Activated CD4-positive, alpha-beta memory T cell treated with anti-CD3 and anti-CD28 coated beads for 36 hours (primary cell): Measurements from ENCODE around the gene IQSEC2. TPM values are rescaled to one million over a fixed set of nuclear protein-coding genes. Genes with fewer than 3 reads are reported as not detected.

Source experiments
- CTCF ChIA-PET: fragments of 350-600 bp; sonication (Branson Sonifier 250); formaldehyde crosslinking; loops from one replicate; lab custom pipeline; 2021; ENCODE audit warnings: antibody characterized with exemption, inconsistent platforms; lab: Charles Lee
- POLR2A ChIA-PET: fragments of 350-600 bp; sonication (Branson Sonifier 250); formaldehyde crosslinking; loops from one replicate; lab custom pipeline; 2021; ENCODE audit warnings: antibody characterized with exemption; lab: Charles Lee
- DNase-seq: peaks from one replicate; pipeline ENCODE4 v3.0.0-alpha.2; 2020
- H3K27ac Mint-ChIP-seq: one replicate; pipeline ENCODE4 v1.8.0; 2021; ENCODE audit warnings: mixed read lengths
- H3K27me3 Mint-ChIP-seq: one replicate; pipeline ENCODE4 v1.8.0; 2021; ENCODE audit warnings: mixed read lengths
- H3K36me3 Mint-ChIP-seq: one replicate; pipeline ENCODE4 v1.8.0; 2021; ENCODE audit warnings: mixed read lengths
- H3K4me1 Mint-ChIP-seq: one replicate; pipeline ENCODE4 v1.8.0; 2021; ENCODE audit warnings: low read depth, mixed read lengths
- H3K4me3 Mint-ChIP-seq: one replicate; pipeline ENCODE4 v1.8.0; 2021; ENCODE audit warnings: mild to moderate bottlenecking, mixed read lengths
- H3K9me3 Mint-ChIP-seq: one replicate; pipeline ENCODE4 v1.8.0; 2021; ENCODE audit warnings: mixed read lengths
- intact Hi-C: fragments of 100-400 bp; cut with micrococcal nuclease; formaldehyde crosslinking; loops from one replicate; pipeline ENCODE4 v1.15.1; 2023
- total RNA-seq, 2 experiments: library from RNA; stranded (reverse); gene quantifications; one replicate each; pipeline ENCODE4 v1.2.3, GENCODE V29; 2021

IQSEC2 gene
- total RNA-seq, 2 experiments from 2014 or later: 0.39 to 0.74 TPM

DNA sequence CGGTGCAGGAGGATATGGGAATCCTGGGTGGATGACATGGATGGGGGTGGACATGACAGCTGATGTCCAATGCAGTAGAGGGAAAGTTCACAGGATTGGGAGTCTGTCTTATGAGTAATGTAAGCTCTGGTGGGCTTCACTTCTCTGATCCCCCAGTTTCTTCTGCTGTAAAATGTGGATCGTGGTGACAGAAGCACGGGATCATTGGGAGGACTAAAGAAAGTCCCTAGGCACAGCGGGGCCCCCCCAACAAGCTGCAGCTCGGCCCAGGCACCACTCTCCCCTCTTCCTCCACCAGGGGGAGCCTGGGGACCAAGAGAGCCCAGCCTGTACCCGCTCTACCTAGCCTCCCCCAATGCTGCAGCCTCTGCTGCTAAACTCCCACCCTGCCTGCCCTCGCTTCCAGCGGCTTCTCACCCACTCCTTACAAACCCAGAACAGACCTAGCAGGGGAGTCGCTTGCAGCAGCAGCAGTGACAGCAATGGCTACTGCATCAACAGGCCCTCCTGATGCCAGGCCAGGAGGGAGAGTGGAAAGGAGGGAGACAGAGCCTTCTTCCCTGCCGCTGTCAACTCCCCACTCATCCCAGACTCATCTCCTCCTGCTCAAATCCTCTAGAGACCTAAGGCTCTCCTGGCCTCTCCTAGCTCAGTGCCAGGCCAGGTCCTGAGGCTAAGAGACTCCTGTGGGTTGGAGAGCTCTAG is 36.1 kb upstream of the IQSEC2 start:
- no peak overlapping the region for H3K4me3 Mint-ChIP-seq
- peaks cover 10% of the 10 kb centered on the region for H3K4me1 Mint-ChIP-seq
- DNase-seq: peak; percentile 72
- H3K9me3 Mint-ChIP-seq: no peaks in the 10 kb centered on the region
- H3K36me3 Mint-ChIP-seq: no peaks in the 10 kb centered on the region
- peaks cover 31% of the 10 kb centered on the region for H3K27me3 Mint-ChIP-seq
- POLR2A ChIA-PET: no interaction called here
- CTCF ChIA-PET: interaction anchor here (0.6 to 5.5 kb wide), 24 partner anchors 8 to 1323 kb away, joined by 3 to 81 read pairs (median 4); partner anchors contain the start of genes RIBC1 and SMC1A
- H3K27ac Mint-ChIP-seq: no peak overlapping the region
- intact Hi-C loops: loop anchor here (1.0 kb wide), 1 partner anchor 129 kb away; no protein-coding TSS in a partner anchor

DNA sequence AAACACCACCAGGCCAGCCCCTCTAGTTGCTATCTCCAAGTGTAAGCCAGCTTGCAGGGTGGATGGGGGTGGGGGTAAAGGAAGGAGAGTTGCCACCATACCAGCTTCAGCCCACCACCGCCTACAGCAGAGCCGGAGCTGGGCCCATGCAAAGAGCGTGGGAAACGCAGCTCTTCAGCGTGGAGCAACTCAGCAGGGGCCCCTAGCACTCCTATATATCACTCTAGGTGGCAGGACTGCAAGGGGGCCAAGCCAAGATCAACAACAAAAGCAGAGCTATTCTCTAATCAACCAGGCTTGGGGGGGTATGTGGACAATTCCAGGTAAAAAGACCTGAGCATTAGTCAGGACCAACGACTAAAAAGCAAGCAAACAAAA is 35.5 kb upstream of the IQSEC2 start:
- POLR2A ChIA-PET: no interaction called here
- peaks cover 7% of the 10 kb centered on the region for H3K4me1 Mint-ChIP-seq
- CTCF ChIA-PET: interaction anchor here (0.6 to 5.5 kb wide), 17 partner anchors 8 to 165 kb away, joined by 3 to 81 read pairs (median 4); partner anchors contain the start of genes RIBC1 and SMC1A
- intact Hi-C loops: loop anchor here (1.0 kb wide), 1 partner anchor 129 kb away; no protein-coding TSS in a partner anchor
- DNase-seq: no peak
- H3K27me3 Mint-ChIP-seq: peaks cover 27% of the 10 kb centered on the region
- H3K4me3 Mint-ChIP-seq: no peak overlapping the region
- H3K36me3 Mint-ChIP-seq: no peaks in the 10 kb centered on the region
- H3K9me3 Mint-ChIP-seq: no peaks in the 10 kb centered on the region
- no peak overlapping the region for H3K27ac Mint-ChIP-seq

- intact Hi-C loops: no loop called here
These were observed 34.9 kb upstream of the IQSEC2 start for GRCh38 chrX:53316111-53316859.

GRCh38 chrX:53313728-53314105 is 32.3 kb upstream of the IQSEC2 start:
- H3K4me3 Mint-ChIP-seq: no peak overlapping the region
- no peaks in the 10 kb centered on the region for H3K36me3 Mint-ChIP-seq
- peaks cover 9% of the 10 kb centered on the region for H3K27me3 Mint-ChIP-seq
- ChIA-PET CTCF (interaction anchor here (0.6 to 5.9 kb wide), 27 partner anchors 9 to 1473 kb away, joined by 3 to 72 read pairs (median 6); no protein-coding TSS in a partner anchor), POLR2A (no interaction called here)
- DNase-seq: no peak
- H3K27ac Mint-ChIP-seq: no peak overlapping the region
- no peaks in the 10 kb centered on the region for H3K4me1 Mint-ChIP-seq
- intact Hi-C loops: loop anchor here (1.0 to 2.0 kb wide), 2 partner anchors 123 to 169 kb away; no protein-coding TSS in a partner anchor
- no peaks in the 10 kb centered on the region for H3K9me3 Mint-ChIP-seq

More at GRCh38 chrX:53316111-53316859, 34.9 kb upstream of the IQSEC2 start:
- Mint-ChIP-seq H3K4me3 (no peak overlapping the region), H3K27me3 (peaks cover 22% of the 10 kb centered on the region), H3K9me3 (no peaks in the 10 kb centered on the region), H3K4me1 (peaks cover 5% of the 10 kb centered on the region), H3K36me3 (no peaks in the 10 kb centered on the region), H3K27ac (no peak overlapping the region)
- ChIA-PET POLR2A (no interaction called here), CTCF (interaction anchor here (0.9 to 5.9 kb wide), 10 partner anchors 11 to 166 kb away, joined by 3 to 81 read pairs (median 6); no protein-coding TSS in a partner anchor)
- DNase-seq: no peak

GRCh38 chrX:53312946-53313727 is 31.8 kb upstream of the IQSEC2 start:
- no peak overlapping the region for H3K4me3 Mint-ChIP-seq
- H3K27me3 Mint-ChIP-seq: peaks cover 5% of the 10 kb centered on the region
- ChIA-PET POLR2A (no interaction called here), CTCF (interaction anchor here (0.6 to 5.9 kb wide), 38 partner anchors 8 to 1474 kb away, joined by 3 to 72 read pairs (median 4); partner anchors contain the start of gene KDM5C)
- no peaks in the 10 kb centered on the region for H3K4me1 Mint-ChIP-seq
- peak; percentile 71 for DNase-seq
- H3K27ac Mint-ChIP-seq: no peak overlapping the region
- no peaks in the 10 kb centered on the region for H3K9me3 Mint-ChIP-seq
- intact Hi-C loops: no loop called here
- H3K36me3 Mint-ChIP-seq: no peaks in the 10 kb centered on the region

DNA sequence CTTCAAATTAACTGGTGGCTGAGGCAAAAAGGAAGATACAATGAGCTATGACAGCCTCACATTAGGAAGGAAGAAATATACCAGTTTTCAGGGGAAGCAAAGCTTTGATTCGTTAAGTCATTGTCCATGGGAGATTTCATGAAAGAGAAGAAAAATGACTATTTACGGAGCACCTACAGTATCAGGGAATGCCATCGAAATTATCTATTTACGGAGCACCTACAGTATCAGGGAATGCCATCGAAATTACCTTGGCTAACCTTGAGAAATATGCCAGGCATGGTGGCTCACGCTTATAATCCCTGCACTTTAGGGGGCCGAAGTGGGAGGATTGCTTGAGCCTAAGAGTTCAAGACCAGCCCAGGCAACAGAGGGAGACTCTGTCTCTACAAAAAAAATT is 28.5 kb upstream of the IQSEC2 start:
- H3K27ac Mint-ChIP-seq: no peak overlapping the region
- POLR2A ChIA-PET: no interaction called here

DNA sequence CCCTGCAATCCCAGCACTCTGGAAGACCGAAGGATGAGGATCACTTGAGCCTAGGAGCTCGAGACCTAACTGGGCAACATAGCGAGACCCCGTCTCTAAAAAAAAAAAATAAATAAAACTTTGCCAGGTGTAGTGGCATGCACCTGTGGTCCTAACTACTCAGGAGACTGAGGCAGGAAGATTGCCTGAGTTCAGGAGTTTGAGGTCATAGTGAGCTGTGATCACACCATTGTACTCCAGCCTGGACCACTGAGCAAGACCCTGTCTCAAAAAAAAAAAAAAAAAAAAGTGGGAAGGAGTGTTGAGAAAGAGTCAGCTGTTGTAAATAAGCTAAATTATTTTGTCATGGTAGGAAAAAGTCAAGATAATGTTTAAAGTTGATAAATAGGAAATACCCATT is 27.5 kb upstream of the IQSEC2 start:
- H3K4me3 Mint-ChIP-seq: no peak overlapping the region
- H3K27ac Mint-ChIP-seq: no peak overlapping the region
- no peak for DNase-seq
- H3K4me1 Mint-ChIP-seq: no peaks in the 10 kb centered on the region
- H3K27me3 Mint-ChIP-seq: no peaks in the 10 kb centered on the region
- intact Hi-C loops: no loop called here
- CTCF ChIA-PET: interaction anchor here (1.1 to 1.2 kb wide), 2 partner anchors 9 to 23 kb away, joined by 3 to 4 read pairs; no protein-coding TSS in a partner anchor
- POLR2A ChIA-PET: interaction anchor here (0.7 kb wide), 1 partner anchor 45 kb away, joined by 3 read pairs; no protein-coding TSS in a partner anchor
- no peaks in the 10 kb centered on the region for H3K36me3 Mint-ChIP-seq
- H3K9me3 Mint-ChIP-seq: no peaks in the 10 kb centered on the region

More for the DNA sequence above, 28.5 kb upstream of the IQSEC2 start:
- CTCF ChIA-PET: interaction anchor here (0.8 to 1.2 kb wide), 6 partner anchors 8 to 139 kb away, joined by 3 to 4 read pairs (median 3); no protein-coding TSS in a partner anchor
- Mint-ChIP-seq H3K9me3 (no peaks in the 10 kb centered on the region), H3K4me1 (no peaks in the 10 kb centered on the region), H3K4me3 (no peak overlapping the region), H3K27me3 (no peaks in the 10 kb centered on the region), H3K36me3 (no peaks in the 10 kb centered on the region)
- DNase-seq: no peak
- intact Hi-C loops: no loop called here

- H3K4me1 Mint-ChIP-seq: no peaks in the 10 kb centered on the region
- CTCF ChIA-PET: interaction anchor here (0.5 to 1.8 kb wide), 2 partner anchors 11 to 127 kb away, joined by 3 to 5 read pairs; no protein-coding TSS in a partner anchor
- POLR2A ChIA-PET: no interaction called here
- H3K36me3 Mint-ChIP-seq: no peaks in the 10 kb centered on the region
- no peak for DNase-seq
- no peak overlapping the region for H3K4me3 Mint-ChIP-seq
- no peak overlapping the region for H3K27ac Mint-ChIP-seq
- no peaks in the 10 kb centered on the region for H3K9me3 Mint-ChIP-seq
- intact Hi-C loops: no loop called here
- no peaks in the 10 kb centered on the region for H3K27me3 Mint-ChIP-seq
These were observed 24.9 kb upstream of the IQSEC2 start for GRCh38 chrX:53305996-53306937.

DNA sequence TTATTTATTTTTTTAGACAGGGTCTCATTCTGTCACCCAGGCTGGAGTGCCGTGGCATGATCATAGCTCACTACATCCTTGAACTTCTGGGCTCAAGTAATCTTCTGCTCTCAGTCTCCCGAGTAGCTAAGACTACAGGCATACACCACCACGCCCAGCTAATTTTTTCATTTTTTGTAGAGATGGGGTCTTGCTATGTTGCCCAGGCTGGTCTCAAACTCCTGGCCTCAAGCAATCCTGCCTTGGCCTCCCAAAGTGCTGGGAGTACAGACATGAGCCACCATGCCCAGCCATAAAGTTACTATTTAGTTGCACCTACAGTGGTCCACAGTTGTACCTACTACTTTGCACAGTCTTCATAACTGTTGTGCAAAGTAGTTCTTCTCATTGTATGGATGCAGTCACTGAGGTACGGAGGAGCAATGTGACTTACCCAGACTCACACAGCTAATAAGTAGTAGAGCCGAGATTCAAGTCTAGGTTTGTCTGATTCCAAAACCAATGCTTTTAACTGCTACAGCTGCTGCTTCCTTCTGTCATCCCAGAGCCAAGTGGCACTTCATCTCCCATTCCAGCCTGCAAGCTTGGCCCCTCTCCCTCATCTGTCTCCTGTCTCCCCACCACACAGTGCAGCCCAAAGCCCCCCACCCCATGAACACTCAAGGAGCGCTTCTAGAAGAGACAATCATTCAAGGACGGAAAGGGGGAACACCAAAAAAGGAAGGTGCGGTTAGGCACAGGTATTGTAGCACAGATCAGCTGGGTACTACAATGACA is 24.0 kb upstream of the IQSEC2 start:
- no peaks in the 10 kb centered on the region for H3K4me1 Mint-ChIP-seq

DNA sequence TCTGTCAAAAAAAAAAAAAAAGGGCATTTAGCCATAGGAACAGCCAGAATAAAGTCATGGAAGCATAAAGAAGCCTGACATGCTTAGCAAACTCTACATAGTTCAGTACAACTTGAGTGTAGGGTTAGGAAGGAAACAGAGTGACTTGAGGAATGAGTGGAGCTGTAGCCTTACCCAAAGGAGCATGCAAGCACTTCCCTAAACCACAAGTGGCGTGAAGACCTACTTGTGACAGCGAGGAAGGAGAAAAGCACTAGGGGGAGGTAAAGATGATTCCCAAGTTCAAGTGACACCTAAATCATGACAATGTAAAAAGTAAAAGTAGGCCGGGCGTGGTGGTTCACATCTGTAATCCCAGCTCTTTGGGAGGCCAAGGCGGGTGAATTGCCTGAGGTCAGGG is 21.8 kb upstream of the IQSEC2 start:
- POLR2A ChIA-PET: no interaction called here
- H3K27ac Mint-ChIP-seq: no peak overlapping the region
- no peak for DNase-seq
- intact Hi-C loops: no loop called here
- H3K27me3 Mint-ChIP-seq: no peaks in the 10 kb centered on the region
- CTCF ChIA-PET: interaction anchor here (0.6 to 3.7 kb wide), 2 partner anchors 10 to 29 kb away, joined by 4 to 17 read pairs; no protein-coding TSS in a partner anchor
- H3K36me3 Mint-ChIP-seq: no peaks in the 10 kb centered on the region
- no peaks in the 10 kb centered on the region for H3K9me3 Mint-ChIP-seq
- no peaks in the 10 kb centered on the region for H3K4me1 Mint-ChIP-seq
- H3K4me3 Mint-ChIP-seq: no peak overlapping the region

More for the DNA sequence above, 24.0 kb upstream of the IQSEC2 start:
- Mint-ChIP-seq H3K4me3 (no peak overlapping the region), H3K27me3 (no peaks in the 10 kb centered on the region), H3K36me3 (no peaks in the 10 kb centered on the region), H3K27ac (no peak overlapping the region), H3K9me3 (no peaks in the 10 kb centered on the region)
- CTCF ChIA-PET: interaction anchor here (0.5 to 1.8 kb wide), 2 partner anchors 12 to 128 kb away, joined by 3 to 5 read pairs; no protein-coding TSS in a partner anchor
- no peak for DNase-seq
- POLR2A ChIA-PET: no interaction called here
- intact Hi-C loops: no loop called here
